Measurements from ENCODE around the gene GPR108. TPM values are rescaled to one million over a fixed set of nuclear protein-coding genes. Genes with fewer than 3 reads are reported as not detected.
"Not testable (repeated sequence)": the region's sequence is repeated elsewhere in the genome, so short reads cannot be mapped to it uniquely, and the experiment has no call there.

GPR108 gene
- total RNA-seq, 1 donor from 2014 or later = 38.3 TPM

DNA sequence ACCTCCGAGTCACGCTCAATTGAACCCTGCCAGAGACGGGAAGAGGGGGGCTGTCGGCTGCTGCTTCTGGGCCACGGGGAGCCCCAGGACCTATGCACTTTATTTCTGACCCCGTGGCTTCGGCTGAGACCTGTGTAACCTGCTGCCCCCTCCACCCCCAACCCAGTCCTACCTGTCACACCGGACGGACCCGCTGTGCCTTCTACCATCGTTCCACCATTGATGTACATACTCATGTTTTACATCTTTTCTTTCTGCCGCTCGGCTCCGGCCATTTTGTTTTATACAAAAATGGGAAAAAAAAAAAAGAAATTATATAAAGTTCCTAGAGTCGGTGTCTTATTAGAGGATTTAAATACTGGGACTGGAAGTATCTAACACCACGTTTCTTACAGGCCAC lies 13.8 kb upstream of the GPR108 start:
- Mint-ChIP-seq H3K4me3 (peak overlapping the region; percentile 38), H3K9me3 (no peaks in the 10 kb centered on the region), H3K36me3 (peaks cover 8% of the 10 kb centered on the region), H3K4me1 (peaks cover 4% of the 10 kb centered on the region), H3K27ac (no peak overlapping the region), H3K27me3 (ENCODE audit: insufficient read depth, low read depth) (peaks cover 9% of the 10 kb centered on the region)
- no peak for TF ChIP-seq EZH2phosphoT487 (IDR thresholded peaks at IDR 0.05)
- TF ChIP-seq, protein P1, sequence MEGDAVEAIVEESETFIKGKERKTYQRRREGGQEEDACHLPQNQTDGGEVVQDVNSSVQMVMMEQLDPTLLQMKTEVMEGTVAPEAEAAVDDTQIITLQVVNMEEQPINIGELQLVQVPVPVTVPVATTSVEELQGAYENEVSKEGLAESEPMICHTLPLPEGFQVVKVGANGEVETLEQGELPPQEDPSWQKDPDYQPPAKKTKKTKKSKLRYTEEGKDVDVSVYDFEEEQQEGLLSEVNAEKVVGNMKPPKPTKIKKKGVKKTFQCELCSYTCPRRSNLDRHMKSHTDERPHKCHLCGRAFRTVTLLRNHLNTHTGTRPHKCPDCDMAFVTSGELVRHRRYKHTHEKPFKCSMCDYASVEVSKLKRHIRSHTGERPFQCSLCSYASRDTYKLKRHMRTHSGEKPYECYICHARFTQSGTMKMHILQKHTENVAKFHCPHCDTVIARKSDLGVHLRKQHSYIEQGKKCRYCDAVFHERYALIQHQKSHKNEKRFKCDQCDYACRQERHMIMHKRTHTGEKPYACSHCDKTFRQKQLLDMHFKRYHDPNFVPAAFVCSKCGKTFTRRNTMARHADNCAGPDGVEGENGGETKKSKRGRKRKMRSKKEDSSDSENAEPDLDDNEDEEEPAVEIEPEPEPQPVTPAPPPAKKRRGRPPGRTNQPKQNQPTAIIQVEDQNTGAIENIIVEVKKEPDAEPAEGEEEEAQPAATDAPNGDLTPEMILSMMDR (IDR thresholded peaks at IDR 0.05) = no peak
- no peak for TF ChIP-seq EZH2 (IDR thresholded peaks at IDR 0.05)
- Histone ChIP-seq H3K79me2 (ENCODE audit: low read depth) (no peaks in the 10 kb centered on the region), H3K4me1 (no peaks in the 10 kb centered on the region), H3K4me2 (no peak overlapping the region), H2AFZ (replicated peaks) (no peak overlapping the region), H3K4me3 (no peak overlapping the region), H3F3A (ENCODE audit: low read depth) (peaks cover 29% of the 10 kb centered on the region), H3K27me3 (no peaks in the 10 kb centered on the region), H3K9me3 (ENCODE audit: low read depth) (no peaks in the 10 kb centered on the region), H4K20me1 (ENCODE audit: low read depth) (peaks cover 6% of the 10 kb centered on the region), H3K9ac (no peak overlapping the region), H3K36me3 (peaks cover 3% of the 10 kb centered on the region), H3K27ac (no peak overlapping the region)
- no peak for DNase-seq (ENCODE audit: low spot score)

DNA sequence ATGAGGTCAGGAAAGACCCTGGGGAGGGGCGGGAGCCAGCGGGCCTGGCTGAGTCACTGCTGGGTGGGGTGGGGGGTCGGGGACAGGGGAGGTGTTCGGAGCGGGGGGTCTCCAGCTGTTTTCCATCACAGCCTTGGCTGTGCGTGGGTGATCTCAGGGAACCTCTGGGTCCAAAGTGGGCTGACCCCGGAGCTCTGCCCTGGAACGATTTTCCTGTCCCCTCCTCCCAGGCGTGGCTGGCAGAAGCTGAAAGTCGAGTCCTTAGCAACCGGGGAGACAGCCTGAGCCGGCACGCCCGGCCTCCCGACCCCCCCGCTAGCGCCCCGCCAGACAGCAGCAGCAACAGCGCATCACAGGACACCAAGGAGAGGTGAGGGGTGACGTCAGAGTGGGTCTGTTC lies 12.7 kb upstream of the GPR108 start:
- peaks cover 14% of the 10 kb centered on the region for H3K36me3 Mint-ChIP-seq
- Histone ChIP-seq H3K36me3 (peaks cover 3% of the 10 kb centered on the region), H3F3A (ENCODE audit: low read depth) (peaks cover 29% of the 10 kb centered on the region), H4K20me1 (ENCODE audit: low read depth) (peaks cover 6% of the 10 kb centered on the region), H3K79me2 (ENCODE audit: low read depth) (no peaks in the 10 kb centered on the region), H3K4me1 (peaks cover 6% of the 10 kb centered on the region), H2AFZ (replicated peaks) (no peak overlapping the region), H3K9ac (no peak overlapping the region), H3K27ac (no peak overlapping the region), H3K27me3 (no peaks in the 10 kb centered on the region), H3K4me3 (no peak overlapping the region), H3K4me2 (no peak overlapping the region), H3K9me3 (ENCODE audit: low read depth) (no peaks in the 10 kb centered on the region)
- H3K4me3 Mint-ChIP-seq = no peak overlapping the region
- H3K27ac Mint-ChIP-seq = no peak overlapping the region
- TF ChIP-seq EZH2phosphoT487 (IDR thresholded peaks at IDR 0.05) (no peak), EZH2 (IDR thresholded peaks at IDR 0.05) (no peak)
- TF ChIP-seq, protein P1 (IDR thresholded peaks at IDR 0.05) = no peak
- DNase-seq (ENCODE audit: low spot score) = no peak
- H3K4me1 Mint-ChIP-seq = peaks cover 8% of the 10 kb centered on the region
- H3K27me3 Mint-ChIP-seq (ENCODE audit: insufficient read depth, low read depth) = peaks cover 7% of the 10 kb centered on the region
- no peaks in the 10 kb centered on the region for H3K9me3 Mint-ChIP-seq

DNA sequence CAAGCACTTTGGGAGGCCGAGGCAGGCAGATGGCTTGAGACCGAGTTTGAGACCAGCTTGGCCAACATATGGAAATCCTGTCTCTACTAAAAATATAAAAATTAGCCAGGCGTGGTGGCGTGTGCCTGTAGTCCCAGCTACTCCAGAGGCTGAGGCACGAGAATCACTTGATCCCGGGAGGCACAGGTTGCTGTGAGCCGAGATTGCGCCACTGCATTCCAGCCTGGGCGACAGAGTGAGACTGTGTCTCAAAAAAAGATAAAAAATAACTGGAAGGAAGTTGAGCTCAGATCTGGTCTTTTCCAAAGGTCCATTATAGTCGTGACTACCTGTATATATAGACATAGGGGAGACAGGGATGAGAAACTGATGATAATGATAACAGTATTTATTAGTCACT lies 11.2 kb upstream of the GPR108 start:
- H3K4me3 ChIP-seq; H3K9me3 Mint-ChIP-seq; H3K27me3 ChIP-seq; H3K4me2 ChIP-seq; H3K4me3 Mint-ChIP-seq; H3K79me2 ChIP-seq (ENCODE audit: low read depth); DNase-seq (ENCODE audit: low spot score); H2AFZ ChIP-seq (replicated peaks); H4K20me1 ChIP-seq (ENCODE audit: low read depth); H3K27me3 Mint-ChIP-seq (ENCODE audit: insufficient read depth, low read depth); H3K36me3 ChIP-seq; H3K9ac ChIP-seq; H3K27ac Mint-ChIP-seq; H3K27ac ChIP-seq; H3K9me3 ChIP-seq (ENCODE audit: low read depth): not testable (repeated sequence)
- peaks cover 20% of the 10 kb centered on the region for H3K4me1 ChIP-seq
- peaks cover 37% of the 10 kb centered on the region for H3F3A ChIP-seq (ENCODE audit: low read depth)
- Mint-ChIP-seq H3K4me1 (peaks cover 19% of the 10 kb centered on the region), H3K36me3 (peaks cover 18% of the 10 kb centered on the region)

DNA sequence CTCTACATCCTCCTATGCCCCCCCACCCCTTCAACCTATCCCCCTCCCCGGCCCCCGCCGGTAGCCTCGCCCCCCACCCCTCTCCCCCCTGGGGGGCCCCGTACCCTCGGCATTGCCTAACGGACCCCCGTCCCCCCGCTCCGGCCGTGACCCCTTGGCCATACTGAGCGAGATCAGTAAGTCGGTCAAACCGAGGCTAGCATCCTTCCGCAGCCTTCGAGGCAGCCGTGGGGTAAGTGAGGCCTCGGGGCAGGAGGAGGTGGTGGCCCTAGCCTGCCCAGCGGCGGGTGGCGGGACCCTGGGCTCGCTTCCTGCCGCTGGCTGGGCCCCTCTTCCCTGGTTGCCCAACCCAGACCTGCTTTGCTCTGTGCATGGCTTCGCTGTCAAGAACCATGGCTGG lies 8.6 kb upstream of the GPR108 start:
- no peaks in the 10 kb centered on the region for H3K9me3 ChIP-seq (ENCODE audit: low read depth)
- no peak overlapping the region for H2AFZ ChIP-seq (replicated peaks)
- H4K20me1 ChIP-seq (ENCODE audit: low read depth) = no peaks in the 10 kb centered on the region
- Mint-ChIP-seq H3K27me3 (ENCODE audit: insufficient read depth, low read depth) (no peaks in the 10 kb centered on the region), H3K4me1 (peaks cover 34% of the 10 kb centered on the region), H3K4me3 (no peak overlapping the region), H3K36me3 (peaks cover 13% of the 10 kb centered on the region), H3K27ac (no peak overlapping the region), H3K9me3 (no peaks in the 10 kb centered on the region)
- H3K4me2 ChIP-seq = no peak overlapping the region
- peaks cover 15% of the 10 kb centered on the region for H3K79me2 ChIP-seq (ENCODE audit: low read depth)
- H3F3A ChIP-seq (ENCODE audit: low read depth) = peaks cover 35% of the 10 kb centered on the region
- H3K4me3 ChIP-seq = no peak overlapping the region
- no peak overlapping the region for H3K27ac ChIP-seq
- TF ChIP-seq EZH2 (IDR thresholded peaks at IDR 0.05) = no peak
- TF ChIP-seq, protein P1 (IDR thresholded peaks at IDR 0.05) = no peak
- TF ChIP-seq EZH2phosphoT487 (IDR thresholded peaks at IDR 0.05) = no peak
- no peak overlapping the region for H3K9ac ChIP-seq
- no peak for DNase-seq (ENCODE audit: low spot score)
- H3K4me1 ChIP-seq = peaks cover 39% of the 10 kb centered on the region
- no peaks in the 10 kb centered on the region for H3K27me3 ChIP-seq
- H3K36me3 ChIP-seq = peaks cover 3% of the 10 kb centered on the region
